ENCODE measurements around the gene NADK. TPM values are rescaled to one million over a fixed set of nuclear protein-coding genes. Genes with fewer than 3 reads are reported as not detected.

NADK gene, protein sequence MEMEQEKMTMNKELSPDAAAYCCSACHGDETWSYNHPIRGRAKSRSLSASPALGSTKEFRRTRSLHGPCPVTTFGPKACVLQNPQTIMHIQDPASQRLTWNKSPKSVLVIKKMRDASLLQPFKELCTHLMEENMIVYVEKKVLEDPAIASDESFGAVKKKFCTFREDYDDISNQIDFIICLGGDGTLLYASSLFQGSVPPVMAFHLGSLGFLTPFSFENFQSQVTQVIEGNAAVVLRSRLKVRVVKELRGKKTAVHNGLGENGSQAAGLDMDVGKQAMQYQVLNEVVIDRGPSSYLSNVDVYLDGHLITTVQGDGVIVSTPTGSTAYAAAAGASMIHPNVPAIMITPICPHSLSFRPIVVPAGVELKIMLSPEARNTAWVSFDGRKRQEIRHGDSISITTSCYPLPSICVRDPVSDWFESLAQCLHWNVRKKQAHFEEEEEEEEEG
- total RNA-seq, result 100 to 1,000 TPM in 3 of 6 experiments, 10 to 100 TPM in 3; 80.3 to 143 (median 100) TPM
- long read RNA-seq, partial matches to known transcripts, result 4 of 12 reads
- long read RNA-seq, other reads (novel, unspliced or antisense), result 8 of 12 reads

- H3K9me3 ChIP-seq, result no peaks in the 10 kb centered on the region
- peaks cover 0 to 54% (median 23%) of the 10 kb centered on the region in 4 donors for H3K4me1 ChIP-seq
- peak; percentile 75 to 80 (median 79) for DNase-seq
- peak within 1 kb of the TSS; percentile 84 to 99 (median 86) for H3K4me3 ChIP-seq
- peak; percentile 20 to 46 (median 34) for ATAC-seq
- H3K27ac ChIP-seq, result peak within 1 kb of the TSS; percentile 91 to 98 (median 94)
- TF ChIP-seq POLR2A (IDR thresholded peaks at IDR 0.05) (peak; percentile 61), CTCF (IDR thresholded peaks at IDR 0.05) (peak in 1 of 4 donors; percentile 14)
- intact Hi-C loops (cut with DNase I), result no loop called here
- H3K27me3 ChIP-seq, result no peaks in the 10 kb centered on the region
- WGBS (ENCODE audit: insufficient coverage, low coverage, low lambda C conversion rate, missing lambda C conversion rate), result 0% methylated on average over 7 of the region's 99 CpGs
- H3K36me3 ChIP-seq, result no peaks in the 10 kb centered on the region
Measured at GRCh38 chr1:1777950-1778662, at the start of gene NADK. Gene NADK, minus strand, starts transcription at chr1:1778470. Its CDS starts 13,064 bp downstream, at chr1:1765406.

GRCh38 chr1:1827089-1827848 lies 49.0 kb upstream of the NADK start:
- Histone ChIP-seq H3K4me1 (no peaks in the 10 kb centered on the region), H3K9me3 (no peaks in the 10 kb centered on the region), H3K4me3 (no peak overlapping the region), H3K36me3 (peaks cover 0 to 11% (median 4%) of the 10 kb centered on the region in 4 donors), H3K27me3 (no peaks in the 10 kb centered on the region), H3K27ac (no peak overlapping the region)
- no peak for TF ChIP-seq POLR2A (IDR thresholded peaks at IDR 0.05)
- TF ChIP-seq CTCF (IDR thresholded peaks at IDR 0.05), result no peak
- 88% methylated on average over 12 of the region's 14 CpGs for WGBS (ENCODE audit: insufficient coverage, low coverage, low lambda C conversion rate, missing lambda C conversion rate)
- DNase-seq, result no peak
- ATAC-seq, result no peak
- intact Hi-C loops (cut with DNase I), result no loop called here

DNA sequence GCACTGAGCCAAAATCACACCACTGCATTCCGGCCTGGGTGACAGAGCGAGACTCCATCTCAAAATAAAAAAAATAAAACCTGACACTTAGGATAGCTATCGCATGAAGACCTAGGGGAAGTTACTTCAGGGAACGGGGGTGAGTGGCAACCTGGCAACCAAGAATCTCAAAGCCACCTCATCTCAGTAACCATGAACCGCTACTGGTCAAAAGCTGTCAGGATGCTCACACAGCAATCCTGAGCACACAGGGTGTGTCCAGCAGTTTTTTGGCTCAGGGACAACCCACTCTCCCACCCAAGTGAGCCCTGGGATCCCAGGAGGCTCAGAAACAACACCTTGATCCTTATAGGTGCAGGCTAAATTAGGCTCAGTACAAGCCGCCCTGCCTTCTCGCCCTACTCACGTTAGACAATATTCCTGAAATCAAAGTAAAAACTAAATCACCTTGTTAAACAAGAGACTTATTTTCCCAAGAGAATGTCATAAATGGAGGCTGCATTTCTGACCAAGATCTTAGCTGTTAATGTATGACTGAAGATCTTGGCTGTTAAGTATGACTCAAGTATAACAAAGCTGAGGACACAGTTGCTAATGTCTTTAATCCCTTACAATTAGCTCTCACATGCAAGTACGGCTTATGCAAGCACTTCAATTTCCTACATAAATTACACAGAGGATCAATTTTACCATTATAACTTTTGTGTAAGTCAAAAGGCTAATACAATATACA lies 48.3 kb upstream of the NADK start:
- intact Hi-C loops (cut with DNase I), result no loop called here
- 83% methylated on average over 3 of the region's 9 CpGs for WGBS (ENCODE audit: insufficient coverage, low coverage, low lambda C conversion rate, missing lambda C conversion rate)
- H3K27me3 ChIP-seq, result no peaks in the 10 kb centered on the region
- no peak for ATAC-seq
- peaks cover 0 to 13% (median 6%) of the 10 kb centered on the region in 4 donors for H3K36me3 ChIP-seq
- no peak overlapping the region for H3K27ac ChIP-seq
- TF ChIP-seq CTCF (IDR thresholded peaks at IDR 0.05) (no peak), POLR2A (IDR thresholded peaks at IDR 0.05) (no peak)
- H3K4me3 ChIP-seq, result no peak overlapping the region
- DNase-seq, result no peak
- H3K4me1 ChIP-seq, result no peaks in the 10 kb centered on the region
- no peaks in the 10 kb centered on the region for H3K9me3 ChIP-seq

- H3K36me3 ChIP-seq, result peaks cover 0 to 17% (median 4%) of the 10 kb centered on the region in 4 donors
- no peaks in the 10 kb centered on the region for H3K9me3 ChIP-seq
- no peak for TF ChIP-seq POLR2A (IDR thresholded peaks at IDR 0.05)
- TF ChIP-seq CTCF (IDR thresholded peaks at IDR 0.05), result no peak
- no peak overlapping the region for H3K4me3 ChIP-seq
- intact Hi-C loops (cut with DNase I), result no loop called here
- ATAC-seq (no peak), DNase-seq (no peak)
- H3K27ac ChIP-seq, result no peak overlapping the region
- H3K27me3 ChIP-seq, result no peaks in the 10 kb centered on the region
- no peaks in the 10 kb centered on the region for H3K4me1 ChIP-seq
- WGBS (ENCODE audit: insufficient coverage, low coverage, low lambda C conversion rate, missing lambda C conversion rate), result 87% methylated on average over 5 of the region's 5 CpGs
Measured at GRCh38 chr1:1825217-1825616, 46.9 kb upstream of the NADK start.
